Astrocyte (in vitro differentiated cells and primary cell): ENCODE results near the gene PCSK7. TPM values are rescaled to one million over a fixed set of nuclear protein-coding genes. Genes with fewer than 3 reads are reported as not detected.
"Not testable (repeated sequence)": the region's sequence is repeated elsewhere in the genome, so short reads cannot be mapped to it uniquely, and the experiment has no call there.

Experiments
- DNase-seq: peaks from one replicate; pipeline ENCODE4 v3.0.0-alpha.2; 2010; ENCODE audit warnings: low read depth
- FAIRE-seq: peaks from 2 replicates; lab custom pipeline; 2011; peaks lifted over from hg19 to GRCh38; lab: Jason Lieb, UNC
- H2AFZ ChIP-seq: 2 replicates; pipeline ENCODE4 v1.6.0; 2012; ENCODE audit warnings: low read depth, low read length, inconsistent platforms
- H3K27ac ChIP-seq: 2 replicates; pipeline ENCODE4 v1.5.1; 2011; ENCODE audit warnings: low read depth, low read length, inconsistent platforms
- H3K27me3 ChIP-seq: 2 replicates; pipeline ENCODE4 v1.6.0; 2011; ENCODE audit warnings: low read length, inconsistent platforms; ENCODE audit not compliant: insufficient read depth
- H3K36me3 ChIP-seq: 2 replicates; pipeline ENCODE4 v1.5.1; 2011; ENCODE audit warnings: low read length, inconsistent platforms; ENCODE audit not compliant: insufficient read depth
- H3K4me1 ChIP-seq: 2 replicates; pipeline ENCODE4 v1.5.1; 2011; ENCODE audit warnings: low read length, inconsistent platforms; ENCODE audit not compliant: insufficient read depth
- H3K4me2 ChIP-seq: 2 replicates; pipeline ENCODE4 v1.6.0; 2012; ENCODE audit warnings: low read length, inconsistent platforms
- H3K4me3 ChIP-seq: 2 replicates; pipeline ENCODE4 v1.5.1; 2011; ENCODE audit warnings: low read depth, mild to moderate bottlenecking, low read length, inconsistent platforms; ENCODE audit not compliant: insufficient read depth
- H3K79me2 ChIP-seq: 2 replicates; pipeline ENCODE4 v1.6.0; 2012; ENCODE audit warnings: mild to moderate bottlenecking, low read length, inconsistent platforms; ENCODE audit not compliant: insufficient read depth
- H3K9ac ChIP-seq: 2 replicates; pipeline ENCODE4 v1.6.0; 2012; ENCODE audit warnings: mild to moderate bottlenecking, low read length, inconsistent platforms
- H3K9me3 ChIP-seq: 2 replicates; pipeline ENCODE4 v1.5.1; 2012; ENCODE audit warnings: low read depth, mild to moderate bottlenecking, low read length, inconsistent platforms; ENCODE audit not compliant: insufficient read depth
- H4K20me1 ChIP-seq: 2 replicates; pipeline ENCODE4 v1.6.0; 2012; ENCODE audit warnings: low read length, inconsistent platforms; ENCODE audit not compliant: insufficient read depth
- H3K27ac Mint-ChIP-seq: one replicate; pipeline ENCODE4 v1.8.0; 2021; ENCODE audit warnings: mild to moderate bottlenecking, mixed read lengths; ENCODE audit not compliant: unreplicated experiment
- H3K27me3 Mint-ChIP-seq: one replicate; pipeline ENCODE4 v1.8.0; 2021; ENCODE audit warnings: low read depth, mixed read lengths; ENCODE audit not compliant: unreplicated experiment
- H3K36me3 Mint-ChIP-seq: one replicate; pipeline ENCODE4 v1.8.0; 2021; ENCODE audit warnings: low read depth, mixed read lengths; ENCODE audit not compliant: unreplicated experiment
- H3K4me1 Mint-ChIP-seq: one replicate; pipeline ENCODE4 v1.8.0; 2021; ENCODE audit warnings: low read depth, mixed read lengths; ENCODE audit not compliant: unreplicated experiment
- H3K4me3 Mint-ChIP-seq: one replicate; pipeline ENCODE4 v1.8.0; 2021; ENCODE audit warnings: mild to moderate bottlenecking, moderate library complexity, mixed read lengths; ENCODE audit not compliant: unreplicated experiment
- H3K9me3 Mint-ChIP-seq: one replicate; pipeline ENCODE4 v1.8.0; 2021; ENCODE audit warnings: mild to moderate bottlenecking, mixed read lengths; ENCODE audit not compliant: unreplicated experiment
- EZH2 ChIP-seq: IDR thresholded peaks from 2 replicates; pipeline ENCODE4 v1.6.1; 2012; ENCODE audit warnings: mild to moderate bottlenecking, low read length, inconsistent platforms; ENCODE audit not compliant: insufficient read depth
- total RNA-seq: library from RNA; stranded (reverse); gene quantifications from 2 replicates; pipeline ENCODE4 v1.2.1, GENCODE V29; 2021
- TF ChIP-seq, protein P1 (sequence below): IDR thresholded peaks from 2 replicates; pipeline ENCODE4 v1.5.1; 2011; ENCODE audit warnings: low read depth, mild to moderate bottlenecking, inconsistent platforms, low read length, moderate library complexity; ENCODE audit not compliant: insufficient read depth

The PCSK7 gene
- total RNA-seq, 1 donor from 2014 or later, result 43.6 TPM

DNA sequence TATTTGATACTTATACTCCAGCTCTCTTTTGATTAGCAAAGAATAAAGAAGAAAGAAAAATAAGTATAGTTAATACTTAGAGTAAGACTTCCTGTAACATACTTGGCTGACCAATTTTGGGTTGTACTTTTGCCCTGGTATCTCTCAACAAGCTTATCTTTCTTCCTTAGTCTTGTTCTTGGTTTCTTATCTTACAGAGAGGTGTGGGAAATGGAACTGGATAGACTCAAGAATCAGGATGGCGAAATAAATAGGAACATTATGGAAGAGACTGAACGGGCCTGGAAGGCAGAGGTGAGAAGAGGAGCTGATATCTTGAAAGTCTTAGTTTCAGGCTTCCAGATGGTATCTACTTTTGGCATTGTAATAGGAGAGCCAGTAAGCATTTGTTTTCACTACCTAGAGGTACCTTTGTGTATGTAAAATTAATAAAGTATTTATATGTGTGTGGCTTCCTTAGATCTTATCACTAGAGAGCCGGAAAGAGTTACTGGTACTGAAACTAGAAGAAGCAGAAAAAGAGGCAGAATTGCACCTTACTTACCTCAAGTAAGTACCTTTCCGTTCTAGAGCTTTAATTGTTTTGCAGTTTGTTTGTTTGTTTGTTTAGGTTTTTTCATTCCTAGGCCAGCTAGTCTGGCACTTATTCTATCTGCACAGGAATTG, 48.0 kb upstream of the PCSK7 start:
- no peak overlapping the region for H3K4me3 ChIP-seq
- Mint-ChIP-seq H3K4me1 (peaks cover 31% of the 10 kb centered on the region), H3K27ac (no peak overlapping the region), H3K27me3 (no peaks in the 10 kb centered on the region), H3K4me3 (no peak overlapping the region), H3K36me3 (peaks cover 7% of the 10 kb centered on the region), H3K9me3 (no peaks in the 10 kb centered on the region)
- no peak for TF ChIP-seq EZH2
- TF ChIP-seq, protein P1, sequence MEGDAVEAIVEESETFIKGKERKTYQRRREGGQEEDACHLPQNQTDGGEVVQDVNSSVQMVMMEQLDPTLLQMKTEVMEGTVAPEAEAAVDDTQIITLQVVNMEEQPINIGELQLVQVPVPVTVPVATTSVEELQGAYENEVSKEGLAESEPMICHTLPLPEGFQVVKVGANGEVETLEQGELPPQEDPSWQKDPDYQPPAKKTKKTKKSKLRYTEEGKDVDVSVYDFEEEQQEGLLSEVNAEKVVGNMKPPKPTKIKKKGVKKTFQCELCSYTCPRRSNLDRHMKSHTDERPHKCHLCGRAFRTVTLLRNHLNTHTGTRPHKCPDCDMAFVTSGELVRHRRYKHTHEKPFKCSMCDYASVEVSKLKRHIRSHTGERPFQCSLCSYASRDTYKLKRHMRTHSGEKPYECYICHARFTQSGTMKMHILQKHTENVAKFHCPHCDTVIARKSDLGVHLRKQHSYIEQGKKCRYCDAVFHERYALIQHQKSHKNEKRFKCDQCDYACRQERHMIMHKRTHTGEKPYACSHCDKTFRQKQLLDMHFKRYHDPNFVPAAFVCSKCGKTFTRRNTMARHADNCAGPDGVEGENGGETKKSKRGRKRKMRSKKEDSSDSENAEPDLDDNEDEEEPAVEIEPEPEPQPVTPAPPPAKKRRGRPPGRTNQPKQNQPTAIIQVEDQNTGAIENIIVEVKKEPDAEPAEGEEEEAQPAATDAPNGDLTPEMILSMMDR, result no peak
- H3K4me1 ChIP-seq, result peaks cover 18% of the 10 kb centered on the region
- H3K9me3 ChIP-seq, result no peaks in the 10 kb centered on the region
- no peaks in the 10 kb centered on the region for H3K27me3 ChIP-seq
- DNase-seq (peak; percentile 22), FAIRE-seq (no peak)
- H3K36me3 ChIP-seq, result peaks cover 4% of the 10 kb centered on the region
- no peak overlapping the region for H3K4me2 ChIP-seq
- no peaks in the 10 kb centered on the region for H3K79me2 ChIP-seq
- no peak overlapping the region for H3K9ac ChIP-seq
- no peak overlapping the region for H3K27ac ChIP-seq
- peaks cover 3% of the 10 kb centered on the region for H4K20me1 ChIP-seq
- no peak overlapping the region for H2AFZ ChIP-seq

DNA sequence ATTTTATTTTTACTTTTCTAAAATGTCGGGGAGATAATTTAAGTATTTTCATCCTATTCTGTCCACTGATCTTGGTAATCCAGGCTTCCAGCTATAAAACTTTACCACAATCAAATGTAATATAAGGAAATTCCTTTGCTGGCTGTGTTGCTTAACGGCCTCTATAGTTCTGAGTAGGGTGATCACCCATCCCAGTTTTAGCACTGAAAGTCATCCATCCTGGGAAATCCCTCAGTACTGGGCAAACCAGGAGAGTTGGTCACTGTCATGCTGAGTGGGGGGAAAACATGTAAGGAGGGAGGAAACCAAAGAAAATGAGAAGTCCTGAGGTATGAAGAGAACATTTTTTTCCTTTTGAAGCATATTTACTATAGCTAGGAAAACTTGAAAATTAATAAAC, 46.5 kb upstream of the PCSK7 start:
- H3K36me3 Mint-ChIP-seq, result peaks cover 3% of the 10 kb centered on the region
- Histone ChIP-seq H3K9ac (no peak overlapping the region), H3K27ac (no peak overlapping the region), H3K4me3 (no peak overlapping the region), H3K4me2 (no peak overlapping the region), H4K20me1 (peaks cover 3% of the 10 kb centered on the region), H3K79me2 (no peaks in the 10 kb centered on the region), H2AFZ (no peak overlapping the region), H3K36me3 (peaks cover 2% of the 10 kb centered on the region), H3K9me3 (no peaks in the 10 kb centered on the region), H3K27me3 (no peaks in the 10 kb centered on the region), H3K4me1 (peaks cover 27% of the 10 kb centered on the region)
- H3K4me1 Mint-ChIP-seq, result peaks cover 39% of the 10 kb centered on the region
- FAIRE-seq, result no peak
- no peaks in the 10 kb centered on the region for H3K27me3 Mint-ChIP-seq
- H3K9me3 Mint-ChIP-seq, result no peaks in the 10 kb centered on the region
- DNase-seq, result no peak
- TF ChIP-seq, protein P1, result no peak
- no peak for TF ChIP-seq EZH2
- H3K4me3 Mint-ChIP-seq, result no peak overlapping the region
- no peak overlapping the region for H3K27ac Mint-ChIP-seq

DNA sequence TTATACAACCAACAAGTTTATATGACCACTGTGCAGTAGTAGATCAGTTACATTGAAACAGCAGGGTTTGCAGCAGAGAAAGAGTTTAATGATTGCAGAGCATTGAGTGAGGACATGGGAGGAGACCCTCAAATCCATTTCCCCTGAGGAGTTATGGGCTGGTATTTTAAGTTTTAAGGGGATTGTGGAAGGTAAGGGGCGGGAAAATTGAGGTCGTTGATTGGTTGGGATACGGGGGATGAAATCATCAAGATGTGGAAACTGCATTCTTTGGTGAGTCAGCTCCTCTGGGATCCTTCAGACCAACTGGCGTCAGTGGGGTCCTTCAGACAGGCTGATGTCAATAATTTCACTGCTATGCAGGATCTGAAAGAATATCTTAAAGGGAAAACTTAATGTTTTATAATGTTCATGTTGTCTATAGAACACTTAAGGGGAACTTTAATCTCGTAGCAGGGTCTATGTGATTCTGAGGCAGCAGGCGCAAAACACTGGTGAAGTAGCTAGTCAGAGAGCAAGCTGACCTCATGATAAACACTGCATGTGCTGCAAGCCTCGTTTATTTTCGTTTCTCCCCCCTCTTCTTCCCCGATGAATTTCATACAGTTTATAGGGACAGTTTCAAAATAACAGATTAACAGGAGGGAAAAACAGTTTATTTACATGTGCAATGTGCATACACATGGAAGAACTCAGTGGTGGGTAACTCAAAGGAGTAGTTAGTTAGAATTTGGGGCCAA, 41.8 kb upstream of the PCSK7 start:
- Histone ChIP-seq H3K79me2 (no peaks in the 10 kb centered on the region), H3K4me3 (peak overlapping the region; percentile 32), H2AFZ (peak overlapping the region; percentile 54), H4K20me1 (no peaks in the 10 kb centered on the region), H3K4me2 (peak overlapping the region; percentile 79), H3K4me1 (peaks cover 10% of the 10 kb centered on the region), H3K36me3 (no peaks in the 10 kb centered on the region), H3K9ac (peak overlapping the region; percentile 70), H3K27me3 (no peaks in the 10 kb centered on the region), H3K27ac (peak overlapping the region; percentile 89), H3K9me3 (no peaks in the 10 kb centered on the region)
- H3K36me3 Mint-ChIP-seq, result peaks cover 5% of the 10 kb centered on the region
- no peaks in the 10 kb centered on the region for H3K9me3 Mint-ChIP-seq
- FAIRE-seq (peak; percentile 80), DNase-seq (peak; percentile 80)
- peak overlapping the region; percentile 34 for H3K4me3 Mint-ChIP-seq
- H3K27me3 Mint-ChIP-seq, result no peaks in the 10 kb centered on the region
- H3K4me1 Mint-ChIP-seq, result peaks cover 18% of the 10 kb centered on the region
- TF ChIP-seq, protein P1, result no peak
- H3K27ac Mint-ChIP-seq, result peak overlapping the region; percentile 98

DNA sequence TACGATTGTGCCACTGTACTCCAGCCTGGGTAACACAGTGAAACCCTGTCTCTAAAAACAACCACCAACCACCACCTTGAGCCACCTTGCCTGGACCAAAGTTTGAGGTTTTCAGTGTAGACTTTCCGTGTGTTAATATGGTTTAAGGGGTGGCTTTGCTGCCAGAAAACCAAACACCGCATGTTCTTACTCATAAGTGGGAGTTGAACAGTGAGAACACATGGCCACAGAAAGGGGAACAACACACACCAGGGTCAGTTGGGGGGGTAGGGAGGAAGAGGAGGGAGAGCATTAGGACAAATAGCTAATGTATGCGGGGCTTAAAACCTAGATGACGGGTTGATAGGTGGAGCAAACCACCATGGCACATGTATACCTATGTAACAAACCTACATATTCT, 40.3 kb upstream of the PCSK7 start:
- not testable (repeated sequence) for DNase-seq, H3K4me3 Mint-ChIP-seq, H3K36me3 ChIP-seq, H3K9ac ChIP-seq, H3K4me1 ChIP-seq, H3K27me3 ChIP-seq, H3K9me3 ChIP-seq, H3K27me3 Mint-ChIP-seq, H4K20me1 ChIP-seq, H2AFZ ChIP-seq, H3K9me3 Mint-ChIP-seq, H3K79me2 ChIP-seq, H3K36me3 Mint-ChIP-seq, H3K4me3 ChIP-seq, H3K4me2 ChIP-seq, H3K27ac ChIP-seq, FAIRE-seq, H3K27ac Mint-ChIP-seq
- peaks cover 18% of the 10 kb centered on the region for H3K4me1 Mint-ChIP-seq
